ENCODE data around the gene SLC9A1.

SLC9A1 gene

GRCh38 chr1:27049100-27049499, 105.8 kb downstream of the SLC9A1 start:
- no peak for DNase-seq (ENCODE audit: extremely low spot score)
- no peak for TF ChIP-seq SP1 (IDR thresholded peaks at IDR 0.05)
- no peak for TF ChIP-seq ELF4 (IDR thresholded peaks at IDR 0.05)
- no peak for TF ChIP-seq ZNF384 (IDR thresholded peaks at IDR 0.05)
- TF ChIP-seq BHLHE40 (IDR thresholded peaks at IDR 0.05; ENCODE audit: borderline replicate concordance), result no peak
- no peak for TF ChIP-seq HDGF (IDR thresholded peaks at IDR 0.05; ENCODE audit: borderline replicate concordance)
- no peak for TF ChIP-seq NFRKB (IDR thresholded peaks at IDR 0.05)
- no peak for TF ChIP-seq FOXA1 (IDR thresholded peaks at IDR 0.05)
- TF ChIP-seq, protein P1, sequence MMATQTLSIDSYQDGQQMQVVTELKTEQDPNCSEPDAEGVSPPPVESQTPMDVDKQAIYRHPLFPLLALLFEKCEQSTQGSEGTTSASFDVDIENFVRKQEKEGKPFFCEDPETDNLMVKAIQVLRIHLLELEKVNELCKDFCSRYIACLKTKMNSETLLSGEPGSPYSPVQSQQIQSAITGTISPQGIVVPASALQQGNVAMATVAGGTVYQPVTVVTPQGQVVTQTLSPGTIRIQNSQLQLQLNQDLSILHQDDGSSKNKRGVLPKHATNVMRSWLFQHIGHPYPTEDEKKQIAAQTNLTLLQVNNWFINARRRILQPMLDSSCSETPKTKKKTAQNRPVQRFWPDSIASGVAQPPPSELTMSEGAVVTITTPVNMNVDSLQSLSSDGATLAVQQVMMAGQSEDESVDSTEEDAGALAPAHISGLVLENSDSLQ (IDR thresholded peaks at IDR 0.05), result no peak
- TF ChIP-seq LEF1 (IDR thresholded peaks at IDR 0.05; ENCODE audit: borderline replicate concordance), result no peak
- TF ChIP-seq FOXK2 (IDR thresholded peaks at IDR 0.05), result no peak
- no peak for TF ChIP-seq ARNT (IDR thresholded peaks at IDR 0.05)
- TF ChIP-seq TARDBP (IDR thresholded peaks at IDR 0.05), result no peak
- TF ChIP-seq SUZ12 (IDR thresholded peaks at IDR 0.05), result no peak
- POLR2A ChIA-PET, result no interaction called here
- CTCF ChIA-PET, result interaction anchor here (0.7 kb wide), 1 partner anchor 260 kb away, joined by 3 read pairs; no protein-coding TSS in a partner anchor

All from HEK293T (cell line).